ENCODE measurements around the gene VASP.

VASP gene

GRCh38 chr19:45473682-45474605 is 33.3 kb upstream of the VASP start:
- no peak for DNase-seq (ENCODE audit: low read depth in 2 of 2, low spot score in 1 of 2)

- no peak for DNase-seq (ENCODE audit: low read depth in 2 of 2, low spot score in 1 of 2)
These were observed 32.4 kb upstream of the VASP start for GRCh38 chr19:45474606-45475521.

DNA sequence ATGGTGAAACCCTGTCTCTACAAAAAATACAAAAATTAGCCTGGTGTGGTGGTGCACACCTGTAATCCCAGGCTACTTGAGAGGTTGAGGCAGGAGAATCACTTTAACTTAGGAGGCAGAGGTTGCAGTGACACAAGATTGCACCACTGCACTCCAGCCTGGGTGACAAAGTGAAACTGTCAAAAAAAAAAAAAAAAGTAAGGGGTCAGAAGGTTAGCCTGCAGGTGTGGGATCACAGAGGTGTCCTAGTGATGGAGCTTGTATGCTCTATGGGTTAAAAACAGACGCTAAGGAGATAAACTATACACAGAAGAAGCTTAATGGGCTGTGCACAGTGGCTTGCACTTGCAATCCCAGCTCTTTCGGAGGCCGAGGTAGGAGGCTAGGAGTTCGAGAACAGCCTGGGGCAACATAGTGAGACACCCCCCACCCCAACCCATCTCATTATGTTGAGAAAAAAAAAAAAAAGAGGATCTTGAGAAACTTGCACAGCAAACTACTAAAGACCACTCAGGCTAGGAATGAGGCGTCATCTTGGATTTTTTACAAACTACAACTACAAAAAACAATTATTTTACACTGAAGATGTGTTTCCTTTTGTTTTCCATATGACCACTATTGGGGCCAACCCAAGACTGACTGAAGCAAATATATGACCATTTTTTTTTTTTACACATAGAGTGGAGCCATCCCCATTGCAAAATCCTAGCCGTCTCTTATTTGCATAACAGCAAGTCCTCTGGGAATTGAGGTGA is 31.6 kb upstream of the VASP start:
- DNase-seq (ENCODE audit: low read depth in 2 of 2, low spot score in 1 of 2) = no peak

DNA sequence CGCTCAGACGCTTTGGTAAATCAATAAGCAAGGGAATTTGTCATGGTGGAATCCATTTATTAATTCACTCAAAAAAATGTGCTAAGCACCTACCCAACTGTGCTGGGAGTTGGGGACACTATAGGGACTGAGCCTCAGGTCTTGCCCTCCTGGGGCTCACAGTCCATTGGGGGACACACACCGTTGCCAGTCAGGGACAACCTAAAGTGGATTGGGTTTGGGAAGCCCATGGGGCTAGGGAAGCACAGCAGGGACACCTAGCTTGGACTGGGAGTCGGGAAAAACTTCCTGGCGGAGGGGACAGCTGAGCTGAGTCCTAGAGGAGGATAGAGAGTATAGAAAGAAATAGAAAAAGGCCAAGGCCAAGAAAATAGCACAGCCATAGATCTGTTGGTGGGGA is 31.0 kb upstream of the VASP start:
- no peak for DNase-seq (ENCODE audit: low read depth in 2 of 2, low spot score in 1 of 2)

- no peak for DNase-seq (ENCODE audit: low read depth in 2 of 2, low spot score in 1 of 2)
These were observed 30.1 kb upstream of the VASP start for GRCh38 chr19:45477186-45477585.

DNA sequence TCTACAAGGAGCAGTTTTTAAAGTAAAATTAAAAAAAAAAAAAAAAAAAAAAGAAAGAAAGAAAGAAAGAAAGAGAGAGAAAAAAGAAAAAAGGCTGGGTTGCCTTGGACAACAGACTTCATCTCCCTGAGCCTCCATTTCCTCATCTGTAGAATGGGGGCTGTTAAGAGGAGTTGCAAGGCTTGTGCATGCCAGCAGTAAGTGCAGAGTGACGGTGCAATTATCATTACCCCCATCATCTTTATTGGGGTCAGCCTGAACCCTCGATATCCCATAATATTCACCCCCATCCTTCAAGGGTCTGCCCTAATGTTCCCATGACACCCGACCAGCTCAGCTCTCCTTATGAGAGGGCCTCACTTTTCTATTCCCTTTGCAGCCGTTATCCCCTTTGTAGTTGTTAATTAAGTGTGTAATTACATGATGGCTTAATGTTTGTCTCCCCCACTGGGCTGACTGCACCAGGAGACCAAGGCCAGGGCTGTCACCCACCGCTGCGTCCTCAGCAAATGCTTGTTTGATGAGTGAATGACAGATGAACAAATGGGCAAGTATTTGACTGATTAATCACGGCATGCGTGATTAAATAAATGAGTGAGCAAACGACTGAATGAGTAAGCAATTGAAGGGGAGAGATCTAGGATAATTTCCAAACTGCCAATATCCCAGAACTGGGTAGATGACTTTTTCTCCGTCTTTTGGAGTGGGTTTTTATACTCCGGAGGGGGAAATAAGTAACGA is 29.4 kb upstream of the VASP start:
- no peak for DNase-seq (ENCODE audit: low read depth in 2 of 2, low spot score in 1 of 2)

DNA sequence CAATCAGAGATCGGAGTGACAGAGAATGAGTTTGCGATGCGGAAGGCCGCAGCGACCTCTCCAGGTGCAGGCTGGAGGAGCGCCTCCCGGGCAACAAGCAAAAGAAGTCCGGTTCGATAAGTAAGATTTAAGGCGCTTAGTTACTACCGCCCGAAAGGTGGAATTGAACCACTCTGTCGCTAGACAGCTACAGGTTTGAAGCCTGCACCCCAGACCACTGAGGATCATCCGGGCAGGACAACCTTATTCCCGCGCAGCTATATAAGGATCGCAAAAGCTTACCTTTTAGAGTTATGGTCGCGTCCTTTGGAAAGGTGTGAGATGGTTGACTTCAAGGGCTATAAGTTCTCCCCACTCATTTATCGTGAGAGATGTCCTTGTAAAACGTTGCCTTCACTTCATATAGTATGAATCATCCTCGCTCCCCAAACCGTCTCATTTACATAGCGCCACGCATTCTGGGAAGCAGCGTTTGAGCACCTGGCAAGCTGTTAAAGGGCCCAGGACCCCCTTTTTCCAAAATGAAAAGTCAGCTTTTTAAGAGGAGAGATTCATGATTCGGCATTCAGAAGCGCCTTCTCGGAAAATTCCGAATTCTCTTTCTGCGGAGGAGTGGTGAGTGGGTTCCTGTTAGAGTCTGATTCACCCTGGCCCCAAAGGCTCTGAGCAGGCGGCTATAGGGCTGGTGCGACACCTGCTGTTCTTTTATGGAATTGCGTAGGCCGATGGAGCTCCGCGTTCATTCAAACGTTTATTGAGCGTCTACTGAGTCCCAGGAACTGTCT is 28.6 kb upstream of the VASP start:
- peak; percentile 78 to 85 for DNase-seq (ENCODE audit: low read depth in 2 of 2, low spot score in 1 of 2)

GRCh38 chr19:45483033-45483432 is 24.2 kb upstream of the VASP start:
- no peak for DNase-seq (ENCODE audit: low read depth in 2 of 2, low spot score in 1 of 2)

DNA sequence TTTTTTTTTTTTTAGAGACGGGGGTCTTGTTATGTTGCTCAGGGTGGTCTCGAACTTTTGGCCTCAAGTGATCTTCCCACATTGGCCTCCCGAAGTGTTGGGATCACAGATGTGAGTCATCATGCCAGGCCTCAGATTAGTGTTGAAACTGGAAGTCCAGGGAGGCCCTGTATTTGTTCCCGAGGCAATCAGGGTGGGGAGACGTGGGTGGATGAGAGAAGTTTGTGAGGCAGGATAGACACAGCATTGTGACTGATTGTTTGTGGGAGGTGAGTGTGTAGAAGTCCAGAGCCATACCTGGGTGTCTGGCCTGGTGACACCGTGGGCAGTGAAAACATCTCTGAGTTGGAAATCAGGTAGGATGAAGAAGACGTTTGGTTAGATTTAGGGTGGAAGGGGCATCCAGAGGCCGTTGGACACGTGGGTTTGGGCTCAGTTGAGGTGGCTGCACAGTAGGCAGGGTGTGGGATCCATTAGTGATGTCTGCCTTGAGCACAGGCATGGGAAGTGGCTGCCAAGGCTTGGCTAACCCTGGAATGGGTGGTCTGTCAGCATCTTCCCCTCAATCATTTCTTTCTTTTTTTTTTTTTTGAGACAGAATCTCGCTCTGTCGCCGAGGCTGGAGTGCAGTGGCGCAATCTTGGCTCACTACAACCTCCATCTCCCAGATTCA is 22.9 kb upstream of the VASP start:
- no peak for DNase-seq (ENCODE audit: low read depth in 2 of 2, low spot score in 1 of 2)

DNA sequence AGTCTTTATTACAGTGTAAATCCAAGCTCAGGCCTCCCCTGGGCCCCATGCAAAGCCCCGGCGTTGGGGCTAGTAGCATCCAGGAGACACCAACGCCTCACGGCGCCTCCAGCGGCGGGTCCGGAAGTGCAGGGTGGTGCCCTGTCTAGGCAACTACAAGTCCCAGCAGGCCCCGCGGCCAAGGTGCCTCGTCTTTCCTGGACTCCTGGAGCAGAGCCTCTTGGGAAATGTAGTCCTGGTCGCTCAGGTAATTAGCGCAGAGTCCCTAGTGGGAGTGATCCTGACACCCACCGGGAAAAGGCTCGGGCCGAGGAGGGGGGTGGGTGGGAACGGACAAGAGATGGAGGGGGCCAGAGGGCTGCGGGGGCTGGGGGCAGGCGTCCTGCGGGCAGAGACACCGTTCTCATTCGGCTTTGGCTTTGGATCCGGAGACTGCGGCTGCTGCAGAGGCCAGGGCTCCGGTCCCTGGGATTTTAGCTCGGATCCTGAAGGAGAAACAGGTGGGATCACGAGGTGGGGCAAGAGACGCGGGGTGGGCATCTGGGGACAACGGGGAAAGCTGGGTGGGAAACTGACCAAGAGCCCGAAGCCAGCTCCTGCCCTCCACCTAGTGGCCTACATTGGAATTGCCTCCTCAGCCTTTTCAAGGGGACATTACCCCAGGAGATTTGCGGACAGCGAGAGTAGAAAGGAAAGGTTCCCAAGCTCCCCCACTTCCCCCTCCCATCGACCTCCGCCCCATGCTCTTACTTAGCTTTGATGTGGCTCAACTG is 21.8 kb upstream of the VASP start:
- DNase-seq (ENCODE audit: low read depth in 2 of 2, low spot score in 1 of 2) = peak; percentile 95 to 96

DNA sequence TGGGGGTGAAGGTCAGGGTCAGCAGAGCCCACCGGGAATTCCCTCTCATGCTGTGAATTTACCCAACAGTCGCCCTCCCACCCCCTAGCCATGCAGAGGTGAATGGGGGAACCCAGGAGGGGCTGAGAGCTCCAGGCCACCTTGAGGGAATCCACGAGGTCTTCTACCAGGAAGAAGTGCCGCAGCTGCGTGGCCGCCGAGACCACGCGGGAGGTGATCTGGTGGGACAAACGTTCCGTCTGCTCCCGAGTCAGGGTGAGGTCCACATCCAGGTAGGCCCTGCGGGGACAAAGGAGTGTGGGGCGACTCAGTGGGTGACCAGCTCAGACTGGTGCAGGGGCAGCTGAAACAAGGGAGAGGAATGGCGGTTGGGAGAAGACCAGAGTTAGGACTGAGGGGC is 18.6 kb upstream of the VASP start:
- no peak for DNase-seq (ENCODE audit: low read depth in 2 of 2, low spot score in 1 of 2)

DNA sequence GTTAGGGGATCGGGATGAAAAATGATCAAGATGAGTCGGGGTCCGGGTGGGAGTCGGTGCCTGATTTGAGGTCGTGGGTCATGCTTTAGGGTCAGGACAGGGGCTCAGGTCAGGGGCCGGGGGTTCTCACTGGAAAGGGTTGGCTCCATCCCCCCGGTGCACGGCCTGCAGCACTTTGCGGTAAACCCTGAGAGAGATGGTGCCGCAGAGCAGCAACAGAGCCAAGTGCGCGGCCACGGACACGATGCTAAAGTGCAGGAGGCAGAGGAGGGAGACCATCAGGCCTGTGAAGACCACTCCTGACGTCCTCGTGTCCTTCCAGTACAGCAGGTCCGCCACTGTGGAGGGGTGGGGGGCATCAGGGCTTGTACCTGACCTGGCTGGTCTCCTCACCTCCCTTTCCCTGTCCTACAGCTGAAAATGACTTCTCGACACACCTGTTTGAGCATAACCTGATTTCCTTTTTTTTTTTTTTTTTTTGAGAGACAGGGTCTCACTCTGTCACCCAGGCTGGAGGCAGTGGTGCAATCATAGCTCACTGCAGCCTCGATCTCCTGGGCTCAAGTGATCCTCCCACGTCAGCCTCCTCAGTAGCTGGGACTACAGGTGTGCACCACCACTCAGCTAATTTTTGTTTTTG is 17.9 kb upstream of the VASP start:
- DNase-seq (ENCODE audit: low read depth in 2 of 2, low spot score in 1 of 2) = no peak

- DNase-seq (ENCODE audit: low read depth in 2 of 2, low spot score in 1 of 2) = no peak
These were observed 15.1 kb upstream of the VASP start for GRCh38 chr19:45492137-45492626.

GRCh38 chr19:45492627-45493470 is 14.4 kb upstream of the VASP start:
- DNase-seq (ENCODE audit: low read depth in 2 of 2, low spot score in 1 of 2) = no peak

GRCh38 chr19:45494261-45494916 is 12.9 kb upstream of the VASP start:
- DNase-seq (ENCODE audit: low read depth in 2 of 2, low spot score in 1 of 2) = no peak

DNA sequence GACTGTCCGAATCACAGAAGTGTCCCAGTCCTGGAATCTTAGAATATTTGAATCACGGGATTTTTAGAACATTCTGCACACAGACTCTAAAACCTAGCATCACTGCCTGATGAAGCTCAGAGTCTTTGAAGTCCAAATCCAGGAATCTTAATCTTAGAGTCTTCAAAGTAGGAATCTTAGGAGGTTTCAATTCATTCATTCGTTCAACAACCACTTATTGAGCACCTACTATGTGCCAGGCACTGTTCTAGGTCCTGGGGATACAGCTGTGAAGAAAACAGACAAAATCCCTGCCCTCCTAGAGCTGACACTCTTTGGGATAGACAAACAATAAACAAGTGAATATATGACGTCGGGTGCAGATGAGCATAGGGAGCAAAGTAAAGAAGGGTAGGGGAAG is 12.1 kb upstream of the VASP start:
- DNase-seq (ENCODE audit: low read depth in 2 of 2, low spot score in 1 of 2) = no peak

Data from stimulated activated CD8-positive, alpha-beta memory T cell treated with anti-CD3 and anti-CD28 coated beads, Interleukin-4, amount 100 ng/mL, for 4 hours (primary cell).